VCaP (cell line): ENCODE results near the gene IQCK.

ENCODE experiments used
- H3K27ac ChIP-seq: fragments of 450-650 bp; 2 replicates; pipeline ENCODE4 v1.5.1; 2017
- TF ChIP-seq, protein P1 (sequence below): fragments of 450-650 bp; conservative IDR thresholded peaks from 2 replicates; pipeline ENCODE4 v1.5.1; 2017; ENCODE audit warnings: mild to moderate bottlenecking, moderate library complexity

The IQCK gene

DNA sequence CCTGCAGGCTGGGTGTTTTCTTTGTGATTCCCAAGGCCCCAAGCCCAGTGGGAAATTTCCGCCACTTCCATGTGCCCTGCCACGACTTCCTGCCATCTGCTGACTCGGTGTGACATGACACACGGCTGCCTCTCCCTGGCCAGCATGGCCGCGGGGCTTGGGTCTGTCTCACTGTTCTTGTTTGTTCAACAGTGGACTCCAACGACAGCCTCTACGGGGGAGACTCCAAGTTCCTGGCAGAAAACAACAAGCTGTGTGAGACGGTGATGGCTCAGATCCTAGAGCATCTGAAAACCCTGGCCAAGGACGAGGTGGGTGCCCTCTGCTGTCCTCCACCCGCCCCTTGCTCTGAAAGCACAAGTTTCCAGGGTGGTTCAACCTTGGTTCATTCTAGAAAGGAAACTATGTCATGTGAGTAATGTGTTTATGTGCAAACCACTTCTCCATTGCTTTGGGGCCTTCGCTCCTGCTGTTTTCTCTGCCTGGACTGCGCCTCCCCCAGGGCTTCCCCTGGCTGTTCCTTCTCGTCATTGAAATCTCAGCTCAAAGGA lies 26.8 kb upstream of the IQCK start:
- no peak overlapping the region for H3K27ac ChIP-seq
- TF ChIP-seq, protein P1, sequence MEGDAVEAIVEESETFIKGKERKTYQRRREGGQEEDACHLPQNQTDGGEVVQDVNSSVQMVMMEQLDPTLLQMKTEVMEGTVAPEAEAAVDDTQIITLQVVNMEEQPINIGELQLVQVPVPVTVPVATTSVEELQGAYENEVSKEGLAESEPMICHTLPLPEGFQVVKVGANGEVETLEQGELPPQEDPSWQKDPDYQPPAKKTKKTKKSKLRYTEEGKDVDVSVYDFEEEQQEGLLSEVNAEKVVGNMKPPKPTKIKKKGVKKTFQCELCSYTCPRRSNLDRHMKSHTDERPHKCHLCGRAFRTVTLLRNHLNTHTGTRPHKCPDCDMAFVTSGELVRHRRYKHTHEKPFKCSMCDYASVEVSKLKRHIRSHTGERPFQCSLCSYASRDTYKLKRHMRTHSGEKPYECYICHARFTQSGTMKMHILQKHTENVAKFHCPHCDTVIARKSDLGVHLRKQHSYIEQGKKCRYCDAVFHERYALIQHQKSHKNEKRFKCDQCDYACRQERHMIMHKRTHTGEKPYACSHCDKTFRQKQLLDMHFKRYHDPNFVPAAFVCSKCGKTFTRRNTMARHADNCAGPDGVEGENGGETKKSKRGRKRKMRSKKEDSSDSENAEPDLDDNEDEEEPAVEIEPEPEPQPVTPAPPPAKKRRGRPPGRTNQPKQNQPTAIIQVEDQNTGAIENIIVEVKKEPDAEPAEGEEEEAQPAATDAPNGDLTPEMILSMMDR, result no peak

DNA sequence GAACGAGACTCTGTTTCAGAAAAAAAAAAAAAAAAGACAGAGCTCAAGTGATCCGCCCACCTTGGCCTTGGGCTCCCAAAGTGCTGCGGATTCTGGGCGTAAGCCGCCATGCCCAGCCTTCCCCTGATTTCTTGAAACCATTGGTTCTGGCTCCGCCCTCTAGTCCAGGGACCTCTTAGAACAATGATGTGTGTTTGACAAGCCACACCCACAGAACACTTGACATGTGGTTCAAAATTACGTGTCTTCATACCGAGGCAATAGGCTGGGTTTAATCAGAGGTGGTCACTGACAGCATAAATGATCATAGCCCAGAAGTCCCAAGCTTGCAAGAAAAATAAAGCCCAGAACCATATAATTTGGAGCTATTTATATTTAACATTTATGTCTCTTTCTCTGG lies 23.1 kb upstream of the IQCK start:
- TF ChIP-seq, protein P1, result no peak
- no peak overlapping the region for H3K27ac ChIP-seq

DNA sequence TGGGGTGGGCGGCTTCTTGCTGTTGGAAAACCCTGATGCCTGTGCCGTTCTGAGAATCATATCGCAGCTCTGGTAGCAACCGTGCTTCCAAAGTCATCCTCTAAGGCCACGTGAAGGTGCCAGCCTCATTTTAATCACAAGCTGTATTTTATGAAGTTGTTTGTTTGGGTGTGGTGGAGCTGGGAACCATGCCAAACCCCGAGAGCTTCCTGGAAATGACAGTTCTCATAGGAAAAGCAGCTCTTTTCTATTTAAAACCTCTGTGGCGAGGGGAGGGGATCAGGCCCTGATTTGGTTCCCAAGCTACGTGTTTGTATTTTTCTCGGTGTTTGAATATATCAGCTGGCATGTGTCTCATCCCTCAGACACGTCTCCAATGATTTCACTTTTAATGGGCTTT lies 21.7 kb upstream of the IQCK start:
- TF ChIP-seq, protein P1, result no peak
- H3K27ac ChIP-seq, result peak overlapping the region; percentile 34

DNA sequence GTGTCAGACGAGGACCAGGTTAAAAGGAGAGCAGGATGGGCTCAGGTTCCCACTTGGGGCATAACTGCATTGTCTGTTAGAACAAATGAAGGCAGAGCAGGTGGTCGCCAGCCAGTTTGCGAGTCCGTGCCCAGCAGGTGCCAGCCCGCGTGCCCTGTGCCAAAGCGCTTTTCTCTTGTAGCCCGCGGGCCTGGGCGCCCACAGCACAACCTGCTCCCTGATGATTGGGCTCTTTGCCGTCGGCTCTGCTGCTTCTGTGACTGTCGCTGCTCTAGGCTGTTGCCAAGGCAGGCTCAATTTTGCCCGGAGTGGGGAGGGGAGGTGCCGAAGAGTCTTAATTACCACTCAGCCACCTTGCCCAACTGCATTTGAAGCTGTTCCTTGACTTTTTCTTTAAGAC lies 21.1 kb upstream of the IQCK start:
- H3K27ac ChIP-seq, result peak overlapping the region; percentile 34
- TF ChIP-seq, protein P1, result no peak

DNA sequence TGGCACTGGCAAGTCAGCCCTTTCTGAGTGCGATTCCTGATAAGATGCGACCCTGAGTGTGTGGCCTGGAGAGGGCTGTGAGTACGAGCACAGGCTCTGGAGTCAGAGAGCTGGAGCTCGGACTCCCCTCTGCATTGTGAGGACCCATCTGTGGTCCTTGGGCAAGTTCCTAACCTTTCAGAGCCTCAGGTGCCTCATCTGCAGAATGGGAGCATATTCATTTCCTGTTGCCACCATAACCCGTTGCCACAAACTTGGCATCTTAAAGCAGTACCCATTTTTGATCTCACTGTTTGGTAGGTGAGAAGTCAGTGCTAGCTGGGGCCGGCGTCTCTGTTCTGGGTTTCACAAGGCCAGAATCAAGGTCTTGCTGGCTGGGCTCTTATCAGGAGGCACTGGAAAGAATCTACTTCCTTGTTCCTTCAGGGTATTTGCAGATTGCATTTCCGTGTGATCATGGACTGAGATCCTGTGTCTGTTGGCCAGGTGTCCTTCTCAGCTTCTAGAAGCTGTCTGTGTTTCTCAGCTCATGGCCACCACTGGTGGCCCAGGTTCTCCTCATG lies 20.2 kb upstream of the IQCK start:
- H3K27ac ChIP-seq, result peak overlapping the region; percentile 3; the same call in 1 of the 2 replicates

DNA sequence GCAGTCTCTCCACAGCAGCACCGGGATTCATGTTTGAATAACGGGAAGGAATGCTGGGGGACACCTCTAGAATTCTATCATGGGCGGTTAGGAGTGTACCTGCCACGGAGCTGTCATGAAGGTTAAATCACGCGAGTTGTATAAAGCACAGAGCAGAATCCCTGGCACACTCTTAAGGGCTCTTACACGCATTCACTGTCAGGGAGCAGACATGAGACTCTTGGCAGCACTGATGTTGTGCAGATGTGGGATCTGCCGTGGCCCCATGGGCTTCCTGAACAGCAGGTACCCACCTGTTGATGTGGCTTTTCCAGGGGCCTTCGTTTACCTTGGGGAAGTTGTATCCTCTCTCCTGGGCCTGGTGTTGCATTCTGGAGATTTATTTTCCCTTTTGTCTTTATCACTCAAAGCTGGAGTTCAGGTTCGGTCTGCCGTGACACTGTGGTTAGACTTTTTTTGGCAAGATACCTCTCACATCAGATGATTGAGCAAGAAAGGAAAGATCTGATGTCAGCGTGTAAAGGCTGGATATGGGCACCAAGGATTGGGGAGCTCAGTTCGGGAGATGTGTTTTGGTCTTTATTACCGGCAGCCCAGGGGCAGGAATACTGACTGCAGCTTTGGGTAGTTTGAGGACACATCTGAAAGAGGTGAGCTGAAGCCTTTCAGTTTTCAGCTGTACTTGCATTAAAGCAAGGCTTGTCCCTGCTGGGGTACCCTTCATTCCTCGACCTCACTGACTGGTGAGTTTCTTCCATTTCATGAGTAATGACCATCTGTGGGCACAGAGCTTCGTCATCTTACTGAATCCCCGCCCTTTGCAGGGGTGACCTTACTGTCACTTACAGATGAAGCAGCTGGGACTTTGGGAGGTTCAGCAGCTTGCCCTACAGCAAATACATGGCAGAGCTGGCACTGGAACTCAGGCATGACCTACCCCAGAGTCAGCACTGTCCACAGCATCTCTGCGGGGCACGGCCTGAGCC lies 19.3 kb upstream of the IQCK start:
- peak overlapping the region; percentile 3; the same call in 1 of the 2 replicates for H3K27ac ChIP-seq
- TF ChIP-seq, protein P1, result no peak

More for the DNA sequence above, 20.2 kb upstream of the IQCK start:
- TF ChIP-seq, protein P1, result no peak

DNA sequence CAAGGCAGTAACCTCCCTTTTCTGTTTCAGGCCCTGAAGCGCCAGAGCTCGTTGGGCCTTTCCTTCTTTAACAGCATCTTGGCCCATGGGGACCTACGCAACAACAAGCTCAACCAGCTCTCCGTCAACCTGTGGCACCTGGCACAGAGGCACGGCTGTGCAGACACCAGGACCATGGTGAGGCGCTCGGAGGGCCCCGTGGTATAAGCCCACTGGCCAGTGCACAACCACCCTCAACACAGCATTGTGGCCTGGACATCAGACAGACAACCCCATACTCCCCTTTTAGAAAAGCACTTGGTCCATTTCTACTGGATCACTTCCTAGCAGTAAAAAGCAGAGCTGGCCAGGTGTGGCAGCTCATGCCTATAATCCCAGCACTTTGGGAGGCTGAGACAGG lies 18.6 kb upstream of the IQCK start:
- TF ChIP-seq, protein P1, result no peak

More for the DNA sequence above, 18.6 kb upstream of the IQCK start:
- H3K27ac ChIP-seq, result no peak overlapping the region
